H9 (cell line): ENCODE results near the gene C20orf173. TPM values are rescaled to one million over a fixed set of nuclear protein-coding genes. Genes with fewer than 3 reads are reported as not detected.

Experiments used
- DNase-seq: peaks from one replicate; pipeline ENCODE4 v3.0.0-alpha.2; 2017
- H2AFZ ChIP-seq: one replicate; pipeline ENCODE4 v1.6.1; 2013; ENCODE audit warnings: mild to moderate bottlenecking, low read length, control low read depth, moderate library complexity
- H2AK5ac ChIP-seq: 2 replicates; pipeline ENCODE4 v1.6.1; 2013; ENCODE audit warnings: low read length, control low read depth, mixed read lengths; ENCODE audit not compliant: insufficient read length
- H2BK120ac ChIP-seq: one replicate; pipeline ENCODE4 v1.6.1; 2013; ENCODE audit warnings: low read depth, mild to moderate bottlenecking, low read length, control low read depth, inconsistent platforms; ENCODE audit not compliant: poor library complexity, severe bottlenecking
- H2BK12ac ChIP-seq: 2 replicates; pipeline ENCODE4 v1.6.1; 2013; ENCODE audit warnings: low read length, control low read depth, mixed read lengths, low read depth; ENCODE audit not compliant: insufficient read length
- H2BK15ac ChIP-seq: 2 replicates; pipeline ENCODE4 v1.6.1; 2013; ENCODE audit warnings: low read depth, low read length, control low read depth
- H2BK20ac ChIP-seq: one replicate; pipeline ENCODE4 v1.6.1; 2013; ENCODE audit warnings: low read depth, mild to moderate bottlenecking, low read length, control low read depth, inconsistent platforms; ENCODE audit not compliant: poor library complexity, severe bottlenecking
- H2BK5ac ChIP-seq: 2 replicates; pipeline ENCODE4 v1.6.1; 2013; ENCODE audit warnings: low read length, control low read depth, mixed read lengths; ENCODE audit not compliant: insufficient read length
- H3K14ac ChIP-seq: 2 replicates; pipeline ENCODE4 v1.6.1; 2013; ENCODE audit warnings: low read length, control low read depth; ENCODE audit not compliant: insufficient read depth
- H3K18ac ChIP-seq: 2 replicates; pipeline ENCODE4 v1.6.1; 2013; ENCODE audit warnings: low read depth, mild to moderate bottlenecking, mixed read lengths, low read length, control low read depth; ENCODE audit not compliant: insufficient read length
- H3K23ac ChIP-seq: 2 replicates; pipeline ENCODE4 v1.6.1; 2013; ENCODE audit warnings: low read length, control low read depth, mixed read lengths, low read depth; ENCODE audit not compliant: insufficient read length
- H3K23me2 ChIP-seq: 2 replicates; pipeline ENCODE4 v1.6.1; 2013; ENCODE audit warnings: low read depth, mild to moderate bottlenecking, mixed read lengths, low read length, control low read depth; ENCODE audit not compliant: insufficient read length, poor library complexity, severe bottlenecking
- H3K27ac ChIP-seq: 2 replicates; pipeline ENCODE4 v1.5.1; 2013; ENCODE audit warnings: low read length, control low read depth, mixed read lengths, low read depth; ENCODE audit not compliant: insufficient read length
- H3K27me3 ChIP-seq: 2 replicates; pipeline ENCODE4 v1.6.1; 2013; ENCODE audit warnings: low read length, control low read depth, inconsistent platforms; ENCODE audit not compliant: insufficient read depth
- H3K4ac ChIP-seq: 2 replicates; pipeline ENCODE4 v1.6.1; 2013; ENCODE audit warnings: low read depth, mild to moderate bottlenecking, control low read depth, inconsistent platforms, low read length, moderate library complexity
- H3K4me1 ChIP-seq: 2 replicates; pipeline ENCODE4 v1.6.1; 2013; ENCODE audit warnings: low read length, control low read depth, inconsistent platforms; ENCODE audit not compliant: insufficient read depth
- H3K4me2 ChIP-seq: 2 replicates; pipeline ENCODE4 v1.6.1; 2013; ENCODE audit warnings: low read length, control low read depth, mixed read lengths; ENCODE audit not compliant: insufficient read length, insufficient read depth
- H3K56ac ChIP-seq: 2 replicates; pipeline ENCODE4 v1.6.1; 2013; ENCODE audit warnings: low read depth, mild to moderate bottlenecking, mixed read lengths, low read length, control low read depth; ENCODE audit not compliant: insufficient read length
- H3K79me1 ChIP-seq: 2 replicates; pipeline ENCODE4 v1.6.1; 2013; ENCODE audit warnings: low read depth, mild to moderate bottlenecking, moderate library complexity, low read length, control low read depth, inconsistent platforms; ENCODE audit not compliant: insufficient read depth, poor library complexity, severe bottlenecking
- H3K79me2 ChIP-seq: 2 replicates; pipeline ENCODE4 v1.6.1; 2013; ENCODE audit warnings: low read length, control low read depth, inconsistent platforms; ENCODE audit not compliant: insufficient read depth
- H3K9ac ChIP-seq: 2 replicates; pipeline ENCODE4 v1.6.1; 2013; ENCODE audit warnings: low read length, control low read depth, mixed read lengths; ENCODE audit not compliant: insufficient read length; ENCODE audit errors: extremely low read depth
- H3K9me3 ChIP-seq: one replicate; pipeline ENCODE4 v1.6.1; 2013; ENCODE audit warnings: low read depth, low read length, inconsistent platforms; ENCODE audit not compliant: control insufficient read depth
- H3T11ph ChIP-seq: one replicate; pipeline ENCODE4 v1.6.1; 2013; ENCODE audit warnings: mild to moderate bottlenecking, low read length, control low read depth, inconsistent platforms
- H4K20me1 ChIP-seq: one replicate; pipeline ENCODE4 v1.6.1; 2013; ENCODE audit not compliant: control insufficient read depth, insufficient read length, insufficient read depth
- H4K5ac ChIP-seq: 2 replicates; pipeline ENCODE4 v1.6.1; 2013; ENCODE audit warnings: low read depth, mild to moderate bottlenecking, mixed read lengths, low read length, control low read depth; ENCODE audit not compliant: insufficient read length
- H4K8ac ChIP-seq: replicated peaks from 2 replicates; pipeline ENCODE4 v1.6.1; 2013; ENCODE audit warnings: low read length, control low read depth, mixed read lengths, low read depth; ENCODE audit not compliant: insufficient read length
- H4K91ac ChIP-seq: 2 replicates; pipeline ENCODE4 v1.6.1; 2013; ENCODE audit warnings: low read depth, mild to moderate bottlenecking, moderate library complexity, mixed read lengths, low read length, control low read depth; ENCODE audit not compliant: insufficient read length
- H3K27ac Mint-ChIP-seq, 3 experiments: 2 replicates in 2 of 3; 3 replicates in 1 of 3; pipeline ENCODE4 v1.8.0; 2020 to 2021; ENCODE audit warnings: mixed read lengths in 3 of 3, mild to moderate bottlenecking in 1 of 3, moderate library complexity in 1 of 3
- H3K27me3 Mint-ChIP-seq: 2 replicates; pipeline ENCODE4 v1.8.0; 2021; ENCODE audit warnings: low read depth, mild to moderate bottlenecking, moderate library complexity, mixed read lengths
- H3K36me3 Mint-ChIP-seq, 3 experiments: 2 replicates in 2 of 3; 3 replicates in 1 of 3; pipeline ENCODE4 v1.8.0; 2020 to 2021; ENCODE audit warnings: low read depth in 3 of 3, mixed read lengths in 3 of 3; ENCODE audit not compliant: insufficient read depth in 1 of 3
- H3K4me1 Mint-ChIP-seq, 2 experiments: 2 replicates each; pipeline ENCODE4 v1.8.0; 2020; ENCODE audit warnings: mixed read lengths in 2 of 2
- H3K4me3 Mint-ChIP-seq, 2 experiments: 2 replicates in 1 of 2; 3 replicates in 1 of 2; pipeline ENCODE4 v1.8.0; 2020 to 2021; ENCODE audit warnings: mild to moderate bottlenecking in 2 of 2, mixed read lengths in 2 of 2, moderate library complexity in 1 of 2
- H3K9me3 Mint-ChIP-seq, 2 experiments: 2 replicates in 1 of 2; 3 replicates in 1 of 2; pipeline ENCODE4 v1.8.0; 2020; ENCODE audit warnings: mild to moderate bottlenecking in 2 of 2, mixed read lengths in 2 of 2, moderate library complexity in 1 of 2
- WGBS: extraction: QIAGEN DNeasy Blood & Tissue Kit; methylation state at CpG from one replicate; pipeline ENCODE4 v1.1.7; 2013; ENCODE audit warnings: missing lambda C conversion rate, low lambda C conversion rate, mixed read lengths; ENCODE audit not compliant: insufficient read length; ENCODE audit errors: extremely low coverage; 5-methylcytosine and 5-hydroxymethylcytosine counted together
- total RNA-seq: library from RNA; stranded (reverse); gene quantifications from 2 replicates; pipeline ENCODE4 v1.2.1, GENCODE V29; 2021
- TF ChIP-seq, protein P1 (sequence below): fragments of 200-600 bp; sonication (generic); conservative IDR thresholded peaks from 3 replicates; pipeline ENCODE4 v1.8.0; 2021; ENCODE audit warnings: antibody characterized with exemption, mild to moderate bottlenecking

The C20orf173 gene
- total RNA-seq, 1 experiment from 2014 or later, result not detected

DNA sequence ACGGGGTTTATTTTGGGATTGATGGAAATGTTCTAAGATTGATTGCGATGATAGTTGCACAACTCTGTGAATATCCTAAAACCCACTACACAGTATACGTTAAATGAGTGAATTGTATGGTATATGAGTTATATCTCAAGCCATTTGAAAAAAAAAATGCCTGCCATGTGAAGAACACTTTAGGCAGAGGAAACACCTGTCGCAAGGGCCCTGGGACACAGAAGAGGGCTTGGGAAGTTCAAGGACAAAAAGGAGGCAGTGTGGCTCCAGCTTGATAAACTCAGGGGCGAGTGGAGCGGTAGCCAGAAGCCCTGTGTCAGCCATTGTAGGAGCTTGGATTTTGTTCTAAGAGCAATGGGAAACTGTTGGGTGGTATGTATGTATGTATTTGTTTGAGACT, 37.1 kb downstream of the C20orf173 start:
- Histone ChIP-seq H3K4me2 (no peak overlapping the region), H3K27ac (no peak overlapping the region), H2BK20ac (no peak overlapping the region), H3K79me1 (no peaks in the 10 kb centered on the region), H3K9me3 (no peaks in the 10 kb centered on the region), H3K9ac (no peak overlapping the region), H2BK12ac (no peak overlapping the region), H4K8ac (no peak overlapping the region), H2BK5ac (no peak overlapping the region), H4K5ac (no peak overlapping the region), H3K23ac (no peak overlapping the region), H2AK5ac (no peak overlapping the region), H3K79me2 (no peaks in the 10 kb centered on the region), H3T11ph (no peak overlapping the region), H3K4ac (no peak overlapping the region), H4K91ac (no peak overlapping the region), H3K23me2 (no peaks in the 10 kb centered on the region), H4K20me1 (no peaks in the 10 kb centered on the region), H3K4me1 (no peaks in the 10 kb centered on the region), H3K56ac (no peak overlapping the region), H2BK120ac (no peak overlapping the region), H2AFZ (no peak overlapping the region), H3K14ac (no peak overlapping the region), H3K18ac (no peak overlapping the region), H3K27me3 (no peaks in the 10 kb centered on the region), H2BK15ac (no peak overlapping the region)
- H3K4me3 Mint-ChIP-seq, result no peak overlapping the region
- WGBS, result no CpG with 5 or more reads among the region's 6 CpGs
- H3K9me3 Mint-ChIP-seq, result no peaks in the 10 kb centered on the region
- H3K36me3 Mint-ChIP-seq, result peaks cover 31 to 77% (median 76%) of the 10 kb centered on the region in 3 experiments; a peak in 6 of 7 replicates
- H3K27me3 Mint-ChIP-seq, result no peaks in the 10 kb centered on the region
- H3K4me1 Mint-ChIP-seq, result no peaks in the 10 kb centered on the region
- DNase-seq, result no peak
- H3K27ac Mint-ChIP-seq, result no peak overlapping the region
- TF ChIP-seq, protein P1, sequence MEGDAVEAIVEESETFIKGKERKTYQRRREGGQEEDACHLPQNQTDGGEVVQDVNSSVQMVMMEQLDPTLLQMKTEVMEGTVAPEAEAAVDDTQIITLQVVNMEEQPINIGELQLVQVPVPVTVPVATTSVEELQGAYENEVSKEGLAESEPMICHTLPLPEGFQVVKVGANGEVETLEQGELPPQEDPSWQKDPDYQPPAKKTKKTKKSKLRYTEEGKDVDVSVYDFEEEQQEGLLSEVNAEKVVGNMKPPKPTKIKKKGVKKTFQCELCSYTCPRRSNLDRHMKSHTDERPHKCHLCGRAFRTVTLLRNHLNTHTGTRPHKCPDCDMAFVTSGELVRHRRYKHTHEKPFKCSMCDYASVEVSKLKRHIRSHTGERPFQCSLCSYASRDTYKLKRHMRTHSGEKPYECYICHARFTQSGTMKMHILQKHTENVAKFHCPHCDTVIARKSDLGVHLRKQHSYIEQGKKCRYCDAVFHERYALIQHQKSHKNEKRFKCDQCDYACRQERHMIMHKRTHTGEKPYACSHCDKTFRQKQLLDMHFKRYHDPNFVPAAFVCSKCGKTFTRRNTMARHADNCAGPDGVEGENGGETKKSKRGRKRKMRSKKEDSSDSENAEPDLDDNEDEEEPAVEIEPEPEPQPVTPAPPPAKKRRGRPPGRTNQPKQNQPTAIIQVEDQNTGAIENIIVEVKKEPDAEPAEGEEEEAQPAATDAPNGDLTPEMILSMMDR, result no peak
